GM20431 (cell line): ENCODE data around the gene SLC25A10.

ENCODE experiments used
- in situ Hi-C: fragments of 300-500 bp; cut with MseI, MboI; formaldehyde crosslinking; loops from one replicate; pipeline ENCODE4 v1.15.0; 2020; ENCODE audit warnings: low sequenced_read_pairs; ENCODE audit not compliant: unreplicated experiment

The SLC25A10 gene

GRCh38 chr17:81703747-81704654 is 8.1 kb upstream of the SLC25A10 start:
- in situ Hi-C loops: no loop called here

GRCh38 chr17:81705518-81706231 is 6.4 kb upstream of the SLC25A10 start:
- in situ Hi-C loops: no loop called here

- in situ Hi-C loops: no loop called here
Measured at GRCh38 chr17:81706232-81706611, 5.9 kb upstream of the SLC25A10 start.

GRCh38 chr17:81706757-81707624 is 5.1 kb upstream of the SLC25A10 start:
- in situ Hi-C loops: no loop called here

GRCh38 chr17:81707725-81708646 is 4.1 kb upstream of the SLC25A10 start:
- in situ Hi-C loops: no loop called here

- in situ Hi-C loops: no loop called here
Measured at GRCh38 chr17:81708739-81709185, 3.3 kb upstream of the SLC25A10 start.

- in situ Hi-C loops: no loop called here
Measured at GRCh38 chr17:81710514-81711308, 1.4 kb upstream of the SLC25A10 start.

GRCh38 chr17:81712468-81713003 is 452 bp downstream of the SLC25A10 start:
- in situ Hi-C loops: no loop called here

- in situ Hi-C loops: no loop called here
Measured at GRCh38 chr17:81713004-81713555, 996 bp downstream of the SLC25A10 start.

- in situ Hi-C loops: no loop called here
Measured at GRCh38 chr17:81713556-81714411, 1.7 kb downstream of the SLC25A10 start.

GRCh38 chr17:81714412-81715106 is 2.5 kb downstream of the SLC25A10 start:
- in situ Hi-C loops: no loop called here

GRCh38 chr17:81715107-81715871 is 3.2 kb downstream of the SLC25A10 start:
- in situ Hi-C loops: no loop called here

GRCh38 chr17:81715872-81716673 is 4.0 kb downstream of the SLC25A10 start:
- in situ Hi-C loops: no loop called here

GRCh38 chr17:81716674-81716996 is 4.6 kb downstream of the SLC25A10 start:
- in situ Hi-C loops: no loop called here
